Choroid plexus epithelial cell (primary cell): ENCODE measurements around the gene CINP.

Experiments used
- DNase-seq: peaks from one replicate; pipeline ENCODE4 v3.0.0-alpha.2; 2010; ENCODE audit warnings: low read depth
- H3K4me3 ChIP-seq: 2 replicates; pipeline ENCODE4 v1.5.1; 2011; ENCODE audit warnings: low read depth, mild to moderate bottlenecking, control low read depth, low read length, moderate library complexity
- TF ChIP-seq, protein P1 (sequence below): conservative IDR thresholded peaks from 2 replicates; pipeline ENCODE4 v1.5.1; 2011; ENCODE audit warnings: low read depth, mild to moderate bottlenecking, control low read depth, inconsistent platforms, low read length, moderate library complexity

CINP gene

DNA sequence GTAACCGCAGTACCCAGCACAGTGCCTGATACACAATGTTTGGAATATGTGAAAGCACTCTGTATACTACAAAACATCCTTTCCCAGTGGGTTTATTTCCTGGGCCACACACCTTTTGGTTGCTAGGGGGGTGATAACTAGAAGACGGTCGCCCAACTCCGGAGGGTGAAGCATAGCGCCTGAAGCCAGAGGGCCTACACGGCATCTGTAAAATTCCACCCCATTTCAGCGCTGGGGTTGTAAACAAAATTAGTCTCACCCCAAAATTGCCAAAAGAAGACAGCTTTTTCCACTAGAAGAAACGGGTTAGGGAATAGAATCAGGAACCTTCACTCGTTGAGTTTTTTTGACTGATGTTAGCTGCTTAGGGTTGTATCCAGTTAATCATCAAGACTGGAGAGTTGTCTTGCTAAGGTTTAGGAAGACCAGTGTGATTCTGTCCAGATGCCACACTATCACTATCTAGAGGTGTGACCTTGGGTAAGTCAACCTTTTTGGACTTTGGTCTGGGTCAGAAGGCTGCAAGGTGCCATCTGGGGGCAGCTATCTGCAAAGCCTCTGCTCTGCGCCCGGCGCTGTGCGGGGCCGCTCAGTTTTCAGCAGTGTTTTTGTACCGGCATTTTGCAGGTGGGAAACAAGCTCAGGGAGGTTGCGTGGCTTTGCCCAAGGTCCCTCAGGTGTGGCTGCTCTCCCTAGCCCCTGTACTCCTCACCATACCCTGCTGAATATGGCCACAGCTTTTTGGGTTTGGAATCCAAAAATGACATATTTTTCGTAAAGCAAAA is 41.8 kb downstream of the CINP start:
- DNase-seq = no peak
- H3K4me3 ChIP-seq = peak overlapping the region; percentile 81
- TF ChIP-seq, protein P1, sequence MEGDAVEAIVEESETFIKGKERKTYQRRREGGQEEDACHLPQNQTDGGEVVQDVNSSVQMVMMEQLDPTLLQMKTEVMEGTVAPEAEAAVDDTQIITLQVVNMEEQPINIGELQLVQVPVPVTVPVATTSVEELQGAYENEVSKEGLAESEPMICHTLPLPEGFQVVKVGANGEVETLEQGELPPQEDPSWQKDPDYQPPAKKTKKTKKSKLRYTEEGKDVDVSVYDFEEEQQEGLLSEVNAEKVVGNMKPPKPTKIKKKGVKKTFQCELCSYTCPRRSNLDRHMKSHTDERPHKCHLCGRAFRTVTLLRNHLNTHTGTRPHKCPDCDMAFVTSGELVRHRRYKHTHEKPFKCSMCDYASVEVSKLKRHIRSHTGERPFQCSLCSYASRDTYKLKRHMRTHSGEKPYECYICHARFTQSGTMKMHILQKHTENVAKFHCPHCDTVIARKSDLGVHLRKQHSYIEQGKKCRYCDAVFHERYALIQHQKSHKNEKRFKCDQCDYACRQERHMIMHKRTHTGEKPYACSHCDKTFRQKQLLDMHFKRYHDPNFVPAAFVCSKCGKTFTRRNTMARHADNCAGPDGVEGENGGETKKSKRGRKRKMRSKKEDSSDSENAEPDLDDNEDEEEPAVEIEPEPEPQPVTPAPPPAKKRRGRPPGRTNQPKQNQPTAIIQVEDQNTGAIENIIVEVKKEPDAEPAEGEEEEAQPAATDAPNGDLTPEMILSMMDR = no peak

DNA sequence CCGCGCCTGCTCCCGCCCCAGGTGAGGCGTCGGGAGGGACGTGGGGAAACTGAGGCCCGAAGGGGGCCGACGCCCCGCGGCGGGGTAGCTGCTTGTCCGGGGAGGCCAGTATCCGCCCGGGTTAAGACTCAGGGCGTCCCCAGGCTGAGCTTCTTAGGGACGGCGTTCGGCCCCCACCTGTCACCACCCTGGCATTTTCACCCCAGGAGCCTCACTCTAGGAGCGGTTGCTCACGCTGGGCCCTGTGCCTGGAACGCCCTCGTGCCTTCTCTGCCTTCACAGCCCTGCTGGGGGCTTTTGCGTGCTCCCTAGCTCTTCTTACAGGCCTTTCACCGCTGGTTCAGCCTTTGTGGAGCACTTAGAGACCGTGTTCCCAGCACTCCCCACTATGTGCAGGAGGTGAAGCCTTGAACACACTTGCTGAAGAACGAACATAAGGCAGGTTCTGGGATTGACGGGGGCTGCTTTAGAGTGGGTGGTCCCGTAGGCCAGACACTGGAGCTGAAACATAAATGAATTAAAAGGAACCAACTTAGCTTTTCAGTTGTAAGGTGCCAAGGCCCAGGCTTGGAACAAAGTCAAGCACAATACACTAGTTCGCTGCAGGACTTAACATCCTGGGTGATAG is 42.5 kb downstream of the CINP start:
- TF ChIP-seq, protein P1 = no peak

DNA sequence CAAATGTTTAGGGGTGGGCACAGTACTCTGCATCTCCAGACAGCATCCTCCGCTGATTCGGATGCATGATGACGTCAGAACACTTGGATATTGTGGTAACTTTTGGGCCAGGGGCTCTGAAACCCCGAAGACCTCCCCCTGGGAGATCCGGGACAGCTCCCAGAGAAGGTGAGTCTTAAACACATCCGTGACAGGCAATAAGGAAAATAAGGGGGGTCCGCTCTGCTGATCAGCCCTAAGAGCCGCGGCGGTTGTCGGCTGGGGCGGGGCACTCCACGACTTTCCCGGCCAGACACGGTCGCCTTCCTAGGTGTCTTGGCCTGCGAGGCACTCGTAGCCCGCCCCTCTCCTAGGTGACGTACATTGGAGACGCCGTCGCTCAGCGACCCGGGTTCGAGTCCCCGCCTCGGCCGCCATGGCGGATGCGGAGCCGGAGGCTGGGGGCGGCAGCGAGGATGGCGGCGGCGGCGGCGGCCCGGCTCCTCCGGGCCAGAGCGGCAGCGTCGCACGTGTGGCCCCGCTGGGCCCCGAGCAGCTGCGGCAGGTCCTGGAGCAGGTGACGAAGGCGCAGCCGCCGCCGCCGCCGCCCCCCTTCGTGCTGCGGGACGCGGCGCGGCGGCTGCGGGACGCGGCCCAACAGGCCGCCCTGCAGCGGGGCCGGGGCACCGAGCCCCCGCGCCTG is 43.2 kb downstream of the CINP start, which contains the start of gene ZNF839:
Gene ZNF839 (plus strand): TSS at position 396 of the 682 bp plus-strand sequence. CDS start 20 bp downstream, at position 416.
- TF ChIP-seq, protein P1 = no peak
- H3K4me3 ChIP-seq = peak within 1 kb of the TSS; percentile 81
- DNase-seq = peak; percentile 92

More for the DNA sequence above, 42.5 kb downstream of the CINP start:
- H3K4me3 ChIP-seq = peak overlapping the region; percentile 81
- peak; percentile 75 for DNase-seq

GRCh38 chr14:102318781-102319276 is 43.9 kb downstream of the CINP start:
- TF ChIP-seq, protein P1 = no peak
- peak overlapping the region; percentile 81 for H3K4me3 ChIP-seq
- no peak for DNase-seq

GRCh38 chr14:102317564-102318248 is 45.0 kb downstream of the CINP start:
- peak overlapping the region; percentile 66 for H3K4me3 ChIP-seq
- peak; percentile 46 for DNase-seq
- TF ChIP-seq, protein P1 = peak; percentile 14

DNA sequence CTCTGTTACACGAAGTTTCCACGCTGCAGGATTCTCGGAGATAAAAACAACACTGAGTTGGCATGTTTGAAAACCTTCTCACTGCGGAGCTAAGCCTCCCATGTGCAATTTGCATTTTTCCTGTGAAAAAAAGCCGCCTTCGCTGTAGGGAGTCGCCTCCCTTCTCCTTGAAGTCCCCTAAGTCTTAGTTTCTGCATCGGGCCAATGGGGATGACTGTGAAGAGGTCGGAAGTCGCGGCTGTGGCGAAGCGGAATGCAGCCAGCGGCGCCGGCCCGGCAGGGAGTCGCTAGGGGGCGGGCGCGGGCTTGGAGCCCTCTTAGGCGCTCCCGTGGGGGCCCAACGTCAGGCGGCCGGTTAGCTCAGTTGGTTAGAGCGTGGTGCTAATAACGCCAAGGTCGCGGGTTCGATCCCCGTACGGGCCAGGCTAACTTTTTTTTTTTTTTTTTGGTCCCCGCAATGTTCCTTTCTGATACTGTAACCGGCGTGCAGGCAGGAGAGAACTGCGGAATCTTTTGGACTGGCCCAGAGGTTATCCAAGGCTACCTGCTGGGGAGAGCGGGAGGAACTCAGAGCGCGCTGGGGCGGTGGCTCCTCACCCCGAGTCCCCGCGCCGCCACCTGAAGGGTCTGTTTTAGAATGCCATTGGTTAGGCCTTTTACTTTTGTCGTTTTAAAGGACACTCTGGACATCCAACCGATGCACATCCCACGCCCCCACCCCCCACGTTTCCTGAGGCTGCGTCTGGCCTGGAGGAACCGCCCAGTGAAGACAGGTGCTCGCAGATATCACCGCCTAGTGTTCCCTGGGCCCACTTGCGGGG is 45.7 kb downstream of the CINP start:
- peak; percentile 98 for DNase-seq
- H3K4me3 ChIP-seq = peak overlapping the region; percentile 66
- TF ChIP-seq, protein P1 = peak; percentile 56
